Neural progenitor cell (in vitro differentiated cells): Measurements from ENCODE around the gene SCNN1B.

ENCODE experiments used
- EZH2 ChIP-seq: fragments of 200-600 bp; sonication (generic); IDR thresholded peaks from 2 replicates; pipeline ENCODE4 v1.6.1; 2017; ENCODE audit warnings: antibody characterized with exemption, mild to moderate bottlenecking, moderate library complexity
- TF ChIP-seq, protein P1 (sequence below): fragments of 200-600 bp; sonication (generic); IDR thresholded peaks from 2 replicates; pipeline ENCODE4 v1.5.1; 2017; ENCODE audit warnings: antibody characterized with exemption, mild to moderate bottlenecking

DNA sequence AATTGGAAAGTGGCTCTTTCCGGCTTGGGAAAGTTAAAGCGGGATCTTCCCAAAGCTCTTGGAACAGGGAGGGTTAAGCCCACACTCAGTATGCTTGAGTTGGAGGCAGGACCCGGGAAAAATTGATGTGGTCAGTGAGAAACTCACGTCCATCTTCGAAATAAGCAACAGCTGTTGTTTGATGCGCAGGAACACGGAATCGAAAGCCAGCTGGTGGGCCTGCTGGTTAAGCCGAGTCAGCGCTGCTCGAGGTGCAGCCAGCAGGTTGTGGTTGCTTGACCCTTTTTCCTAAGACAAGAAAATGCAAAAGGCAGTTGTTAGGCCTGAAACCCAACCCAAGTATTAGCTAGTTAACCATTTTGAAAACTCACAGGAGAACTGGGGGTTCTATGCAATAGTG lies 101.4 kb downstream of the SCNN1B start:
- TF ChIP-seq, protein P1, sequence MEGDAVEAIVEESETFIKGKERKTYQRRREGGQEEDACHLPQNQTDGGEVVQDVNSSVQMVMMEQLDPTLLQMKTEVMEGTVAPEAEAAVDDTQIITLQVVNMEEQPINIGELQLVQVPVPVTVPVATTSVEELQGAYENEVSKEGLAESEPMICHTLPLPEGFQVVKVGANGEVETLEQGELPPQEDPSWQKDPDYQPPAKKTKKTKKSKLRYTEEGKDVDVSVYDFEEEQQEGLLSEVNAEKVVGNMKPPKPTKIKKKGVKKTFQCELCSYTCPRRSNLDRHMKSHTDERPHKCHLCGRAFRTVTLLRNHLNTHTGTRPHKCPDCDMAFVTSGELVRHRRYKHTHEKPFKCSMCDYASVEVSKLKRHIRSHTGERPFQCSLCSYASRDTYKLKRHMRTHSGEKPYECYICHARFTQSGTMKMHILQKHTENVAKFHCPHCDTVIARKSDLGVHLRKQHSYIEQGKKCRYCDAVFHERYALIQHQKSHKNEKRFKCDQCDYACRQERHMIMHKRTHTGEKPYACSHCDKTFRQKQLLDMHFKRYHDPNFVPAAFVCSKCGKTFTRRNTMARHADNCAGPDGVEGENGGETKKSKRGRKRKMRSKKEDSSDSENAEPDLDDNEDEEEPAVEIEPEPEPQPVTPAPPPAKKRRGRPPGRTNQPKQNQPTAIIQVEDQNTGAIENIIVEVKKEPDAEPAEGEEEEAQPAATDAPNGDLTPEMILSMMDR = no peak
- TF ChIP-seq EZH2 = no peak
